NCI-H2171 (cell line): Measurements from ENCODE around the gene ASCL1.
A peak's percentile ranks its signal among the peaks of the same experiment; 100 is the strongest.

Source experiments
- DNase-seq: peaks from one replicate; lab custom pipeline; 2025; lab: John Stamatoyannopoulos, UW

The ASCL1 gene

DNA sequence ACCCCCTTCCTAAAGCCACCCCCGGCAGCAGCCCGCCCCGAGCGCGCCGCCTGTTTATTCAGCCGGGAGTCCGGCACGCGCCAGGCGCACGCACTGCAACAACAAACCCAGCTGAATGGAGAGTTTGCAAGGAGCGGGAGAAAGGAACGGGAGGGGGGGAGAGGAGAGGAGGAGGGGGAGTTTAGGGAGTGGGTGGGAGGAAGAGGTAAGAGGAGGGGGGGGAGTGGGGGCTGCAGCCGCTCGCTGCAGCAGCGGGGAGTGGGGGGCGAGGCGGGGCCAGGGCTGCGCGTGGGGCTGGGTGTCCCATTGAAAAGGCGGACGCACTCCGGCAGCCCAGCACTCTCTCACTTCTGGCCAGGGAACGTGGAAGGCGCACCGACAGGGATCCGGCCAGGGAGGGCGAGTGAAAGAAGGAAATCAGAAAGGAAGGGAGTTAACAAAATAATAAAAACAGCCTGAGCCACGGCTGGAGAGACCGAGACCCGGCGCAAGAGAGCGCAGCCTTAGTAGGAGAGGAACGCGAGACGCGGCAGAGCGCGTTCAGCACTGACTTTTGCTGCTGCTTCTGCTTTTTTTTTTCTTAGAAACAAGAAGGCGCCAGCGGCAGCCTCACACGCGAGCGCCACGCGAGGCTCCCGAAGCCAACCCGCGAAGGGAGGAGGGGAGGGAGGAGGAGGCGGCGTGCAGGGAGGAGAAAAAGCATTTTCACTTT, at the start of gene ASCL1:
ASCL1 (plus strand) TSS at position 336 of the 712 bp plus-strand sequence. CDS start 571 bp downstream, outside the sequence.
- peak; percentile 50 for DNase-seq

DNA sequence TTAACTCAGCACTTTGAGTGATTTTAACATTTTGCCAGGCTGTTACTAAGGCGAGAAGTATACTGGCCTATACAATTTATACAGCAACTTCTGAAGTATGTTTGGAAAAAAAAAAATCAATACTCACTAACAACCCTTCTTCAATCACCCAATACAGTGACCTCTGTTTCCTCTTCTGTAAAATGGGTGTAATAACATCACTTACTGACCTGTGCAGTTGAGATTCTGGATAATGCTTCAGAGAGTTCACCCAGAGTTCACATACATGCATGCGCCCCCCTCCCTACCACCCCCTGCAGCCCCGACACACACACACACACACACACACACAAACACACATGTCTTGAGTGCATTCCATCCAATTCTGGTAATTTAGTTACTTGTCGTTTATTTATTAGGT, 49.6 kb upstream of the ASCL1 start:
- DNase-seq: no peak

DNA sequence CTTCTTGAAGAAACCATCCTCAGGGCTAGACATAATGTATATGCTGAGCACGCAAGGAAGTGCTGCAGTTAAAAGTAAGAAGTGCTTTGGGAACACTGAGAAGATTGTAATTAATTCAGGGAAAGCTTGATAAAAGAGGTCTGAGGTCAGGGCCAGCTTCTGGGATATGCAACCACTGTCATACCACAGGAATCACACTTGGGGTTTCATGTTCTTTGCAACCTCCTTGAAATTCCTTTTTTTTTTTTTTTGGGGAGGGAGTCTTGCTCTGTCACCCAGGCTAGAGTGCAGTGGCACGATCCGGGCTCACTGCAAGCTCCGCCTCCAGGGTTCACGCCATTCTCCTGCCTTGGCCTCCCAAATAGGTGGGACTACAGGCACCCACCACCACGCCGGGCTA, 47.3 kb upstream of the ASCL1 start:
- no peak for DNase-seq

DNA sequence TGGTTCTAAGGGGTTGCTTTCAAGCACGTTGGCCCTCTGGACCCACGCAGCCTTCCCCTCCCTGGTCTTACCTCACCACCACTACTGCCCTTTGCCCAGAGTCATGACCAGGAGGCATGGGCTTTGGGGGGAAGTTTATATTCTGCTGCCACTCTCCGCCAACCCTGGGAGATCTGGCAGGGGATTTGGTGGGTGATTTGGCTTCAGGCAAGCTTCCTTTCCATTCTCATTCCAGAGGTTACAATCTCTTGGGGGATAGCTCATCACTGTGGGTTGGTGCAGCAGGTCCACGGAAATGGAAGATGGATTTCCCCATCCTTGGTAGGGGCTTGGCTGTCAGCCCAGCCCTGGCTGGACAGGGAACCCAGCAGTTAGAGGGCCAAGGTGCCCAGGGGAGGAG, 46.7 kb upstream of the ASCL1 start:
- DNase-seq: no peak

DNA sequence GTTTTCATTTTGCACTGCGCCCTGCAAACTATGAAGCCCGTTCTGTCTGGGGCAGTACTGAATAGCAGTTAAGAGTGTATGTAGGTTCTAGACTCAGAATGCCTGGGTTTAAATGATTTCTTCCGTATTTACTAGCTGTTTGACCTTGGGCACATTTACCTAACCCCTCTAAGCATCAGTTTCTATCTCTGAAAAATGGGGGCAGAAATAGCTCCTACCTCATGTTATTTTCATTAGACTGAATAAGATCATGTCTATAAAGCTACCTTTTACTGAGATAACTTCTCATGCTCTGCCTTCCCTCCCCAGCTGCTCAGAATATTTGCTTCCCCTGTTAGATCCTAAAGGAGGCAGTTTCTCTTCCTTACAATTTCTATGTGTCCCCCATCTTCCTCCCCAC, 46.2 kb upstream of the ASCL1 start:
- DNase-seq: no peak

DNA sequence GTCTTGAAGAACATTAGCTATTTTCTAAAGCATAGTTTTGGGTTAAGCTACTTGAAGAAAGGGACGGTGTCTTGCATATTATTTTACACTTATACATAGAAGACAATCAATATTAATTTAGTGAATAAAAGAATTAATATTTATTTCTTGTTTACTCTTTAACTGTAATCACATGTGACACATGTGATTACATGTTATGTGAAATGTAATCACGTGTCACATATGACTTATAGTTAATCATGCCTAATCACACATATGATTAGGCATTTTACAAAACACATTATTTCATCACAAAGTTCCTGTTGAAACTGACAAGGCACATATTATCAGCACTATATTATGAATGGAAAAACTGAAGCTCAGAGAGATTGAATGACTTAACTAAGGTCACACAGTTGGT, 45.2 kb upstream of the ASCL1 start:
- no peak for DNase-seq

DNA sequence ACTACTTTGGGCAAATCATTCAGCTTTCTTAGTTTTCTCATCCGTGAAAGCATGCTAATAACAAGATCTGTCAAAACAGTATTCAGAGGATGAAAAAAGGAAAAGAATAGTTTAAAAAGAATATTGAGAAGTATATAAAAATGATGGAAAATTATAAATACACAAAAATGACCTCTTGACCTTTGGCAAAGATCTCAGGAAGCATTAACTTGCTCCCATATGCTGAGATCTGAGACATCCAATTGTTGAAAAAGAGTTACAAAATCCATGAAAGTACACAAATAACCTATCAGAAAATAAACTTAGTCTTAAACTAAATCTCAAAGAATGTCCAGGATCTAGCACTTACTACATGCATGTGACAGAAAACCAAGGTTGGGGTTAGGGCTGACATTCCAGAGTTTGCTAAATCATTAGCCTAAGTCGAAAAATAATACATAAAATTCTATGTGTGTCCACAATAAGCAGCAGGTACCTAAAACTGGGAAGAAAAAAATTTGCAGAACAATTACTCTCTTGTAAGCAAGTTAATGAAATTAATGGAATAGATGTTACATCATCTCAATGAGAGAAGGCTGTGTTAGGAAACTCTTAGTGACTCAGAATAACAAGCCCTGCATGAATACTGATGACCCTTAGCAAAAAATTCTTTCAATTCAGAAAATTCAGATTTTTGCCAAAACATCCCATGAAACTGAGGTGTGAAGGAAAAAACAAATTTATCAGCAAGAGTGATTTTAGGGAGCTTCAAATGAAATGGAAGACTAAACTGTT, 43.8 kb upstream of the ASCL1 start:
- no peak for DNase-seq

DNA sequence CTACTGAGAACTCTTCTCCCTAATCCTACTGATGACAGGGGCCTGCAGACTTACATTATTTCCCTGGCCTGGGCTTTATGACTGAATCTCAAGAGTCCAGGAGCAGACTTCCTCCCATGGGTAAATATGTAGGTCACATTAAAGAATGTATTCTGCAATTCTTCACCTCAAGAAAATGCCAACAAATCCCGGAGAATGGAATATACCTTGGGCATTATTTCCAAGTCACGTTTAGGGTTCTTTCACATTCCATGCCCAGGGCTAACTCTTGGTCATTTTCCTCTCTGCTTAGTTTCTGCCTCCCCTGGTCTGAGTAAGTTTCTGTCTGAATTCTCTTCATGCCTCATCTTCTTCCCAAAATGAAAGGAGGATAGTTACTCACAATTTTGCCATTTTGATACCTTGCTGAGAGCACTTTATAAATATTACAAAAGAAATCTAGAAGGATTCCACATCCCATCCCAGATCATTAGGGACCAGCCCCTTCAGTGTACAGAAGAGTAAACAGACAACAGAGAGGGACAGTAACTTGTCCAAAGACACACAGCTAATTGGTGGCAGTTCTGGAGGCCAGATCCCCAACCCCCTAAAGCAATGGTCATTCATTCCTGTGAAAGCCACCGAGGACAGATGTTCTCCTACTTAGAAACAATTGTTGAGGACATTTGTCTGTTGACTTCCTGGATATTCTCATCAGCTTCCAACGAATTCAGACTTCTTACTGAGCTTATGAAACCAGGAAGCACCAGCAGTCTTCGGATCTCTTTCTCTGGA, 41.0 kb upstream of the ASCL1 start:
- no peak for DNase-seq

DNA sequence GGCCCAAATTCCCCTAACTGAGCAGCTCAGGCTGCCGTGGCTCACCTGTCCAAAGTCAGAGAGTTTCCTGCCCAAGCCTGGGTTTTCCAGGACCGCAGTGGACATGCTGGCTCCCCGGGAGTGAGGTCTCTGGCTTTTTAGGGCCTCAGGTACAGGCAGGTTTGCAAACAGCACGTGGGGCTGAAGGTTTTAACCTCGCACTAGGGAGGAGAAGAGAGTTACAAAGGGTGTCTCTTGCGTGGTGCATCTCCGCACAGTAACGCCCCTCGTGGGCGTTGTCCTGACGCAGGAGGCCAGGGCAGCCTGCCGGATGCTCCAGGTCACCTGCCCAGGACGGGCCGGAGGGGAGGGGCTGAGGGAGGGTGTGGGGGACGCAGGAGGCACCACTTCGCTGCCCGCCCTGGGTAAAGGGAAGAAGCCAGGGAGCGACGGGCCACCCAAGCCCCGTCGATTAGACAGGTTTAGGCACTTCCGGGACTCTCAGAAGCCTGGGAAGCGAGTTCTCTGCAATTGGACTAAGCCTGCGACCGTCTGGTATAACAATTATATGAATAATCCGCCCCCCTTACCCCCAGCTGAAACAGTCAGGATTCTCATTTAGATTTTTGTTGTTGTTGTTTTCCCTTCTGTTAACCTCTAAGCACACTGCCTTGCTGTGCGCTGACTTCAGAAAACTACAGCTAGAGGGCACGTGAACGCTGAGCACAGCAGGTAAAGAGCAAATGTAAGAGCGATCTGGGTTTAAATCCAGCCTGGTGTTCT, 40.3 kb upstream of the ASCL1 start, which contains the start of gene PAH:
PAH (minus strand) TSS at position 219 of the 762 bp plus-strand sequence; CDS start at position 105, 114 bp downstream.
- no peak for DNase-seq

DNA sequence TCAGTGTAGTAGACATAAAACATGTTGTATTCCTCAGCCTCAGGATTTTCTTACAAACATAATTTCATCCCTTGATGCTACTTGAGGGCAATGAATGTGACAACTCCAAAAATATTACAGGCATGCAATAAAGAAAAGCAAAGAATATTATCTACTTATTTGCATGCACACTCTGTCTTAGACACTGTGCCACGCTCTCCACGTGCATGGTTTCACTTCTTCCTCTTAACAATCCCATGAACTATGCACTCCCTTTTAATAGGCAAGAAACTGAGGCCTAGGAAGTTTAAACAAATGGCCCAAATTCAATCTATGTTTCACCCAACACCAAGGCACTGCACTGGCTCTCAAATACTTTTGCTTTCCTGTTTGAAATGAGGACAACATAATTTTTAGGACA, 38.6 kb upstream of the ASCL1 start:
- DNase-seq: no peak

DNA sequence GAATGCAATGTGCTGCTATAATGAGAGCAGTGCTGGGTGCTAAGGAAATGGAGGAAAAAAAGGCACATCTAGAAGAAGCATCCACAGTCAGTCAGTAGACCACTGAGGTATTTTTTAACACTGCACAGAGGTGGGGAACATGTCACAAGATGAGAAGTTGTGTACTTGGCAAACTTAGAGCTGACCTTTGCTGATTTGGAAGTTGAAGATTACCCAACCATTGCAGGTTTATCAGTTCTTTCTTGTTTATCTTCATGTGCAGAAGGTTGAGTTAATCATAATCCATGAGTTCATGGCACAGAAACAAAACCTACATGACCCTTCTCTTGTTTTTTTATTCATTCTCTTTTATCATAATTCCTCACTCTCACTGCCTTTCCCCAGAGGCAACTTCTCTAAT, 37.2 kb upstream of the ASCL1 start:
- DNase-seq: no peak

DNA sequence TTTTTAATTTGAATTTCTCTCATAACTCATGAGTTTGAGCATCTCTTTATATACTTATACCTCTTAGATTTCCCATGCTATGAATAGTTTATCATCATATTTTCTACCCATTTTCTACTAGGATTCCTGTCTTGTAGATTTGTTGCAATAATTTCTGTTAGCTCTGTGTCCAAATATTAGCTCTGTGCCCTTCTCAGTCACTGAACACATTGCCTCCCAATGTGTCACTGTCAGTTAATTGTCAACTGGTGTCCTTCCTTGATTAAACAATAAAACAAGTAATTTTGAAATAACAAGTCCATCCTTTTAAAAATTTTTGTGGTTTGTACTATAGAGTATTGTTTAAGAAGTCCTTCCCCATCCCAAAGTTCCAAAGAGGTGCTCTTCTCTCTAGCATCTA, 36.2 kb upstream of the ASCL1 start:
- no peak for DNase-seq

DNA sequence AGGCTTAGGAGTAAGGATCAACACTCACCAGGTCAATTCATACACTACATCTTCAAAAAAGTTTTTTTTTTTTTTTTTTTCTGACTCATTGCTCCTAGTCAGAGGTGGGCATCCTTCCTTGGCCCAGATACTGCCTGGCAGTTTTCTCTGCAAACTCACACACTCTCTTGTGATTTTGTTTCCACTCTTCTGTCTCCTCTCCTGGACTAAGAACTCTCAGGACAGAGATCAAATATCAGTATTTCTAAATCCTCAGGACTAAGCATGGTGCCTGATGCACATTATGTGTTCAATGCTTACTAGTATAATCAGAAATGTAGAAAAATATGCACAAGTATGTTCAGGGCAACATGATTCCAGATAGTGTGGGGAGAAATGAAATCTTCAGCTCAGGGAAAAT, 30.3 kb upstream of the ASCL1 start:
- no peak for DNase-seq

DNA sequence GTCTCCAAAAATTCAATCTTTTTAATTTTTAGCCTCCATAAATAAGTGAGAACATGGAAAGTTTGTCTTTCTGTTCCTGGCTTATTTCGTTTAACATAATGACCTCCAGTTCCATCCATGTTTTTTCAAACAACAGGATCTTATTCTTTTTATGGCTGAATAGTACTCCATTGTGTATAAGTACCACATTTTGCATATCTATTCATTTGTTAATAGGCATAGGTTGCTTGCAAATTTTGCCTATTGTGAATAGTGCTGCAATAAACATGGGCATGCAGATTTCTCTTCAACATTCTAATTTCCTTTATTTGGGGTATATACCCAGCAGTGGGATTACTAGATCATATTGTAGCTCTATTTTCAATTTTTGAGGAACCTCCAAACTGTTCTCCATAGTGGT, 24.3 kb upstream of the ASCL1 start:
- DNase-seq: no peak

DNA sequence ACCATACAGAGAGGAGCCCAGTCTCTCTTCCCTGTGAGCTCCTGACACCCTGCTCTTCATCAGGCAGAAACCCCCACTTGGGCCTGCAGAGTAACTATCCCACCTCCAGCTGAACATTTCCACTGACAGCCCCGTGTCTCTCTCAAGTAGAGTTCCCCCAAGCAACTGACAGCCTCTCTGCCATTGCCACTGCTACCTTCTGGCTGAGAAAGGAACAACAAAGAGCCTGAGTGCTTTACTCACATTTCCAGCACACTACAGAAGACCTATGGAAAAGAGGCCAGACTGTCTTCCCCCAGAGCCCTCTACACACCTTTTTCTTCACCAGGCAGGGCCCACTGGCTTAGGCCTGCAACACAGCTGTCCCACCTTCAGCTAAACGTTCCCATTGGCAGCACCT, 18.4 kb upstream of the ASCL1 start:
- no peak for DNase-seq

DNA sequence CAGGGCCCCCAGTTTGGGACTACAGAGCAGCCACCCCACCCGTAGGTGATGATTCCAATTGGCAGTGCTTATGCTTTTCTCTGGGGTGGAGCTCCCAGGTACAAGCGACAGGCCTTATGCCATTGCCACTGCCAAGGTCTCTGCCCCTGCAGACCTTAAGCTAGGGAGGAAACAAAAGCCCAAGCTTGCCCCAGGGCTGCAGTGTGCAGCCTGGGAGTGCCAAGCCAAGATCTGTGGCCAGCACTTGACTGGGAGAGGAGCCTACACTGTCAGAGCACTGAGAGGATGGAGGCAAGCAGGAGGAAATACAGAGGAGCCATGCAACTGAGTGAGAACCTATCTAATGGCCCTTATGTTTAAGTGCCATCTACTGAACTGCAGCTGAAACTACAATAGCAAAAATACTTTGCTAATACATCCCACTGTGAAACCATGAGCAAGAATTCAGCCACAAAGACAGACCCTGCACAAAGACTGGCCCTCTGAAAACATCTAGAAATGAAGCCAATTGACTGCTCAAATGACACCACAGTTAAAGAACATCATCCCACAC, 17.7 kb upstream of the ASCL1 start:
- no peak for DNase-seq

DNA sequence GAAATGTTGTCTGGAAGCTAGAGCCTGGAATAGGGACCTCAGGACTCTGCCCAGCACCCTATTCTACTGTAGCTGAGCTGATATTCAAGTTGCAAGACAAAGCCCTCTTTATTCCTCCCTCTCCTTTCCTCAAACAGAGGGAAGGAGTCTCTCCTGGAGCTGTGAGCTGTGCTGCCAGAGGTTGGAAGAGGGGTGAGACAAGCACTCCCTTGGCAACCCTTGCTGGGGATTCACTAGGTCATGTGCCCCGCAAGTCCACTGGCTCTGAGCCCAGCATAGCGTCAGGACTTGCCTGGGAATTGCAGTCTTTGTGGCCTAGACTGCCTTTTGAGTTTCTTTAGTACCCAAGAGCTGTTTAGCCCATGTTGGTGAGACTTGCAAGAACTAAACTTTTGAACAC, 11.4 kb upstream of the ASCL1 start:
- no peak for DNase-seq

DNA sequence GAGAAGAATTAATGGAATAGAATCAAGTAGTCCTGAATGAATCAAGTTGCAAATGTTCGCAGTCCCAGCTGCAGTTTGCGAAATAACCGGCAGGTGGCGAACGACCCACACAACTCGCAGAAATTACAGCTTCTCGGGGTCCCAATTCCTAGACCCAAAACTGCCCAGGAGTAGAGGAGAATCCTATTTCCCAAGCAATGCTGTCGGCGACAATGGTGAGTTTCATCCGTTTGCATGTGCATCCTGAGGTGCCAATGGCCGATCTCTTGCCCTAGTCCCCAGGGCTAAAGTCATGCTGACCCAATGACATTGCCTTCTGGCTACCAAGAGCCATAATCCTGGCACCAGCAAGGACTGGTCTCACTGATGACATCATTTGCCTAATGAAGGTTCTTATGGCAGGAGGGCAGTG, 8.5 kb upstream of the ASCL1 start:
- DNase-seq: peak; percentile 10

DNA sequence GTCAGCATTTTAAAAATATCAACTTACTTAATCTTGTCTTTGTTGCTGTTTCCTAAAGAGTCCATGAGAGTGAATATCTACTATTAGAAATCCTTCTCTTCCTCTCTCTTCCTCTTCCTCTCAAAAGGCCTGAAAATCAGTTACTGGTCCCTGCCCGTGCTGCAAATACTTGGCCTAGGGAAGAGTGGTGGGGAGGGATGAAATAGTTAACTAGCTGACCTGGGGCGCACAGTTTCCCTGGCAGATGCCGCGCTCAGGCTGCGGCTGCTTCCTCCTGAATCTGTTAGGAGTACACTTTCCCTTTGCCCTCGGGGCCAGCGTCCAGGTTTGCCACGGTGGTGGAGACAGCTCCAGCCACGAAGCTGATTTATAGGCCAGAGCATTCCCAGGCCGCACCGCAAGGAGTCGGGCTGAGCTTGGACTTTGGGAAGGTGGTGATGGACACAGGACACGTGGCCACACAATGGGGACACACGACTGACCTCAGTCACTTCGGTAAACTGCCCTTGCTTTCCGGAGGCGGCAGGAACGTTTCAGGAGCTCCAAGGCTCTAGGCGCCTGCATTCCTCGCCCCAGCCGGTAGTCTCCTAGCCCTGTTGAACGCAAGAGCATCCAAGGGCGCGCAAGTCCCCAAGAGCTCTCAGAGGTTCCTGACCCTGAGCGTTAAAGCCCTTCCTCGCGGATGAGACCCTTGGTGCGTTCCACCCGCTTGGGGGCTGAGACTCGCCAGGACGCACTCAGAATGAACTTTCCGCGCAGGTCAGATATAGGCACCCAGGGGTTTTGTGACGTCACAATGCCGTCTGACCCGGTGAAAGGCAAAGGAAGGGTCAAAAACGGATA, 7.1 kb upstream of the ASCL1 start:
- no peak for DNase-seq

DNA sequence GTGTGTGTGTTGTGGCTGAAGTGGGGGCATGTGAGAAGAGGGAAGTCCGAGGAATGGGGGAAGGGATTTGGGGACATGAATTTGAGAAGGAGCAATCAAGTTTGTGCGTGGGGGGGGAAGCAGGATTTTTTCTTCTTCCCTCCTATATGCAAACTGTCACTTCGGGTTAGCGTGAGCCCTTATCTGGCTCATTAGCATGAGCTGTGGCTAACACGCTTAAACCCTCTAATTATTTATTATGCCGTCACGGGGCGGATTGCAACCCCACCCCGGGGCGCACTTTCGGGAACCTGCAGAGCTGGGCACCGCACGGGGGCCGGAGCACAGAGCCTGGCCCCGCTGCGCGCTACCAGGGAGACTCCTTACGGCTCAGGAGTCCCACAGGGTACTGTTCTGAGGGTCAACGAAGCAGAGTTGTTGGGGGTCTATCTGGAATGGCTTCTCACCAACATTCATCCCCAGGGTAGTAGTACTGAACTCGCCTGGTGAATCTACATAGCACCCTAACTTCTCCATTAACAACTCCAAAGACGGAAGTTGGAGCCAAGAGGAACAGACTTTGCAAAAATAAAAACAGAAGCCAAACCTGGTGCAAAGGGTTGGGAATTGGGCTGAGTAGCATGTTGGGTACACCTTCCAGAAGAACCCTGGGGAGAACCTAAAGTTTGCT, 6.4 kb upstream of the ASCL1 start:
- no peak for DNase-seq
